Prostate gland (tissue), 2 donors: ENCODE measurements around the gene NPHP3.

Experiments used
- POLR2A ChIP-seq: fragments of 450-650 bp; IDR thresholded peaks from one replicate; pipeline ENCODE4 v1.6.1; 2016; ENCODE audit warnings: antibody characterized with exemption, mild to moderate bottlenecking
- POLR2AphosphoS5 ChIP-seq: sonication (generic); formaldehyde crosslinking; IDR thresholded peaks from one replicate; pipeline ENCODE4 v1.6.1; 2017; ENCODE audit warnings: antibody characterized with exemption
- TF ChIP-seq, protein P1 (sequence below), 4 experiments: fragments of 200-600 bp in 2 of 4; fragments of 450-650 bp in 2 of 4; sonication (generic) in 2 of 4; IDR thresholded peaks; 1 replicate in 3 of 4; 2 replicates in 1 of 4; pipeline ENCODE4 v1.5.1; 2016 to 2019; ENCODE audit warnings: antibody characterized with exemption in 4 of 4, mild to moderate bottlenecking in 2 of 4, moderate library complexity in 2 of 4

DNA sequence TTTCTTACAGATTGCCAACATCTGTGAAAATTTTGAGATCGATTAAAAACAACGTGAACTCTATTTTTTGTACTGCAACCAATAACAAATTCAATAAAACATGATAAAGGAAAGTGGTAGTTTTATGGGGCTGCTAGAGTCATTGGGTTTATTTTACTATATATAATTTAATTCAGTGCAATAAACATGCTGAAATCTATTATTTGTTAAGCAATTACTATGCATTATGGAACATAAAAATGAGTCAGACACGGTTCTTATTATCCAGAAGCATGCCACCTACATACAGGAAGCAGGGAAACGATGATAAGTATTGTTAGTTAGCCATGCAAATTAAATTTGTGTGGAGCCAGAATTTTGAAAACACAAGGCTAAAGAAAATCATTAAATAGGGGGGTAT, 27.2 kb downstream of the NPHP3 start:
- TF ChIP-seq, protein P1, sequence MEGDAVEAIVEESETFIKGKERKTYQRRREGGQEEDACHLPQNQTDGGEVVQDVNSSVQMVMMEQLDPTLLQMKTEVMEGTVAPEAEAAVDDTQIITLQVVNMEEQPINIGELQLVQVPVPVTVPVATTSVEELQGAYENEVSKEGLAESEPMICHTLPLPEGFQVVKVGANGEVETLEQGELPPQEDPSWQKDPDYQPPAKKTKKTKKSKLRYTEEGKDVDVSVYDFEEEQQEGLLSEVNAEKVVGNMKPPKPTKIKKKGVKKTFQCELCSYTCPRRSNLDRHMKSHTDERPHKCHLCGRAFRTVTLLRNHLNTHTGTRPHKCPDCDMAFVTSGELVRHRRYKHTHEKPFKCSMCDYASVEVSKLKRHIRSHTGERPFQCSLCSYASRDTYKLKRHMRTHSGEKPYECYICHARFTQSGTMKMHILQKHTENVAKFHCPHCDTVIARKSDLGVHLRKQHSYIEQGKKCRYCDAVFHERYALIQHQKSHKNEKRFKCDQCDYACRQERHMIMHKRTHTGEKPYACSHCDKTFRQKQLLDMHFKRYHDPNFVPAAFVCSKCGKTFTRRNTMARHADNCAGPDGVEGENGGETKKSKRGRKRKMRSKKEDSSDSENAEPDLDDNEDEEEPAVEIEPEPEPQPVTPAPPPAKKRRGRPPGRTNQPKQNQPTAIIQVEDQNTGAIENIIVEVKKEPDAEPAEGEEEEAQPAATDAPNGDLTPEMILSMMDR (IDR thresholded peaks at IDR 0.05): no peak
- TF ChIP-seq POLR2A (no peak), POLR2AphosphoS5 (no peak)
